Measurements from ENCODE around the gene VEGFA.

VEGFA gene

DNA sequence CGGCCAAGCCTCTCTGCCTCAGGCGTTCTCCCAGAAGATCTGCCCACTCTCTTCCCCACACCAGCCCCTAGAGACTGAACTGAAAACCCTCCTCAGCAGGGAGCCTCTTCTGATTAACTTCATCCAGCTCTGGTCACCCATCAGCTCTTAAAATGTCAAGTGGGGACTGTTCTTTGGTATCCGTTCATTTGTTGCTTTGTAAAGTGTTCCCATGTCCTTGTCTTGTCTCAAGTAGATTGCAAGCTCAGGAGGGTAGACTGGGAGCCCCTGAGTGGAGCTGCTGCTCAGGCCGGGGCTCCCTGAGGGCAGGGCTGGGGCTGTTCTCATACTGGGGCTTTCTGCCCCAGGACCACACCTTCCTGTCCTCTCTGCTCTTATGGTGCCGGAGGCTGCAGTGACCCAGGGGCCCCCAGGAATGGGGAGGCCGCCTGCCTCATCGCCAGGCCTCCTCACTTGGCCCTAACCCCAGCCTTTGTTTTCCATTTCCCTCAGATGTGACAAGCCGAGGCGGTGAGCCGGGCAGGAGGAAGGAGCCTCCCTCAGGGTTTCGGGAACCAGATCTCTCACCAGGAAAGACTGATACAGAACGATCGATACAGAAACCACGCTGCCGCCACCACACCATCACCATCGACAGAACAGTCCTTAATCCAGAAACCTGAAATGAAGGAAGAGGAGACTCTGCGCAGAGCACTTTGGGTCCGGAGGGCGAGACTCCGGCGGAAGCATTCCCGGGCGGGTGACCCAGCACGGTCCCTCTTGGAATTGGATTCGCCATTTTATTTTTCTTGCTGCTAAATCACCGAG lies 14.2 kb downstream of the VEGFA start:
- no peak for DNase-seq (ENCODE audit: insufficient read length, low spot score)
- no peak for FAIRE-seq
- TF ChIP-seq POLR2A (IDR thresholded peaks at IDR 0.05; ENCODE audit: low read depth, low read length) = no peak

DNA sequence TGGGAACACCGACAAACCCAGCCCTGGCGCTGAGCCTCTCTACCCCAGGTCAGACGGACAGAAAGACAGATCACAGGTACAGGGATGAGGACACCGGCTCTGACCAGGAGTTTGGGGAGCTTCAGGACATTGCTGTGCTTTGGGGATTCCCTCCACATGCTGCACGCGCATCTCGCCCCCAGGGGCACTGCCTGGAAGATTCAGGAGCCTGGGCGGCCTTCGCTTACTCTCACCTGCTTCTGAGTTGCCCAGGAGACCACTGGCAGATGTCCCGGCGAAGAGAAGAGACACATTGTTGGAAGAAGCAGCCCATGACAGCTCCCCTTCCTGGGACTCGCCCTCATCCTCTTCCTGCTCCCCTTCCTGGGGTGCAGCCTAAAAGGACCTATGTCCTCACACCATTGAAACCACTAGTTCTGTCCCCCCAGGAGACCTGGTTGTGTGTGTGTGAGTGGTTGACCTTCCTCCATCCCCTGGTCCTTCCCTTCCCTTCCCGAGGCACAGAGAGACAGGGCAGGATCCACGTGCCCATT lies 15.3 kb downstream of the VEGFA start:
- no peak for TF ChIP-seq POLR2A (IDR thresholded peaks at IDR 0.05; ENCODE audit: low read depth, low read length)
- FAIRE-seq (no peak), DNase-seq (ENCODE audit: insufficient read length, low spot score) (no peak)

DNA sequence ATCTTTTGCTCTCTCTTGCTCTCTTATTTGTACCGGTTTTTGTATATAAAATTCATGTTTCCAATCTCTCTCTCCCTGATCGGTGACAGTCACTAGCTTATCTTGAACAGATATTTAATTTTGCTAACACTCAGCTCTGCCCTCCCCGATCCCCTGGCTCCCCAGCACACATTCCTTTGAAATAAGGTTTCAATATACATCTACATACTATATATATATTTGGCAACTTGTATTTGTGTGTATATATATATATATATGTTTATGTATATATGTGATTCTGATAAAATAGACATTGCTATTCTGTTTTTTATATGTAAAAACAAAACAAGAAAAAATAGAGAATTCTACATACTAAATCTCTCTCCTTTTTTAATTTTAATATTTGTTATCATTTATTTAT lies 15.9 kb downstream of the VEGFA start:
- DNase-seq (ENCODE audit: insufficient read length, low spot score) = no peak
- TF ChIP-seq POLR2A (IDR thresholded peaks at IDR 0.05; ENCODE audit: low read depth, low read length) = no peak
- no peak for FAIRE-seq

DNA sequence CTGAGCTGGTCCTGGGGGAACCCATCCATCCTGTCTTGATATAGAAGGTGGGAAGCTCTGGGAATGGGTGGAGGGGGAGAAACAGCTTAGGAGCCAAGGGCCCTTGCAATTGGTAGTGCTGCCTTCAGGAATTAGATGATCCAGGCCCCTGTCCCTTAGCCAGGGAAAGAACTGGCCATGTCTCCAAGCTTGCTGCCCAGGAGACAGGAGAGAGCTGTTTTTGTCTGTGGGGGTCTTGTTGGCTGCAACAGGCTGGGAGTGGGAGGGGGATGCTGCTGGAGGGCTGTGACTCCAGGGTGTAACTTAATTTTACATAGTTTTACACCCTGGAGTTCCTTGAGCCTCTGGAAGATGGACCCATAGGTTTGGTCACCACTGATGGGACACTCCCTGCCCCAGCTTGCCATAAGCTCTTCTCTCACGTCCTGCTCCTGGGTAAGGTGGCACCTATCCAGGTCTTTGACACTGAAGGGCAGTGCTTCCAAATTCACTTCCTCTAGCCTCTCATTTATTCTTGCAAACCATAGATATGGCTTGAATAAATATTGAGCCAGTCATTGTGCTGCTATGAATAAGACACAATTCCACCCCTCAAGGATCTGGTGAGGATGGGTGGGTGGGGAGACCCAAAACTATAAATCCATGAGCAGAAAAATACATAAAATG lies 16.8 kb downstream of the VEGFA start:
- DNase-seq (ENCODE audit: insufficient read length, low spot score) = no peak

DNA sequence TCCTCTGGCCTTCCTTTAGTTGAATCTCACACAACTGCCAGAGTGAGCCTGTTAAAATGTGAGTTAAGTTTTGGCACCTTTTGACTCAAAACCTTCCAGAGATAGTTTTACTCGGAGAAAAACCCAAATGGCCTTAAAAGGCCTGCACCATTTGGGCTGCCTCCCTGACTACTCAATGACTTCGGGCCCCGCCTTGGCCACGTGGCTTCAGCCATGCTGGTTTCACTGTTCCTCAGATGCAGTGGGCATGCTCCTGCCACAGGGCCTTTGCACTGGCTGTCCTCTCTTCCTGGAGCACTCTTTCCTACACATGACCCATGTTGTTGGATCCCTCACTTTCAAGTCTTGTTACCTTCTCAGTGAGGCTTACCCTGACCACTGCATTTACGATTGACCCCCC lies 18.3 kb downstream of the VEGFA start:
- FAIRE-seq (no peak), DNase-seq (ENCODE audit: insufficient read length, low spot score) (no peak)
- TF ChIP-seq POLR2A (IDR thresholded peaks at IDR 0.05; ENCODE audit: low read depth, low read length) = no peak

More for the DNA sequence above, 16.8 kb downstream of the VEGFA start:
- FAIRE-seq = no peak
- no peak for TF ChIP-seq POLR2A (IDR thresholded peaks at IDR 0.05; ENCODE audit: low read depth, low read length)

DNA sequence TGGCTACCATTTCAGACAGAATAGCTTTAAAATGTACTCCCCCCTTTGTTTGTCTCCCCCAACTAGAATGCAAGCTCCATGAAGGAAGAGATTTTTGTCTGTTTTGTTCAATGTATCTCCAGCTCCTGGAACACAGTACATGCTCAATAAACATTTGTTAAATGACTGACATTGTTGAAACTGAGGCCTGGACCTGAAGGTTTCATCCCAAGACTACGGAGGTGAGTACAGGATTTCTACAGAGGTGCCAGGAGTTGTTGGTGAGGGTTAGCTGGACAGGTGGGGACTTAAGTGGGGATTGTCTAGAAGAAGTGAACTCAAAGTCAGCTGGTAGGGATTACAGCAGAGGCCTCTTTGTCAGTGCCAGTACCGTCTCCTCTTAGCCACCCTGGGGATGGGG lies 19.4 kb downstream of the VEGFA start:
- no peak for FAIRE-seq
- TF ChIP-seq POLR2A (IDR thresholded peaks at IDR 0.05; ENCODE audit: low read depth, low read length) = no peak
- no peak for DNase-seq (ENCODE audit: insufficient read length, low spot score)

DNA sequence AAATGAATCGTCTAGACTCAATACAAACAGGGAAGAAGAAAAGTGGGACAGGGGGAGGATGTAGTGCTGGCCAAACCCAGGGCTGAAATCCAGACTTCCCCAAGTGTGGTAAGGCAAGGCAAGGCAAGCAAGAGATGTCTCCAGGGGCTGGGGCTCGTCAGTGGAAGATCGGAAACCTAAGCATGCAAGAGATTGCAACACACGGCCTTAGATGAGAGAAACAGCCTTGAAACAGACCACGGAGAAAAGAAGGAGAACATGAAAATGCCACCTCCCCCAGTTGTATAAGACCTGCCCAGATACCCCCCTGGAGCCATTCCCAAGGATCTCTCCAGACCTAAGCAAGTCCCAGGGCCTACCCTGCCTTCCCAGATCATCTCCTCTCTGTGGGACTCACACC lies 20.0 kb downstream of the VEGFA start:
- no peak for FAIRE-seq
- no peak for TF ChIP-seq POLR2A (IDR thresholded peaks at IDR 0.05; ENCODE audit: low read depth, low read length)
- no peak for DNase-seq (ENCODE audit: insufficient read length, low spot score)

DNA sequence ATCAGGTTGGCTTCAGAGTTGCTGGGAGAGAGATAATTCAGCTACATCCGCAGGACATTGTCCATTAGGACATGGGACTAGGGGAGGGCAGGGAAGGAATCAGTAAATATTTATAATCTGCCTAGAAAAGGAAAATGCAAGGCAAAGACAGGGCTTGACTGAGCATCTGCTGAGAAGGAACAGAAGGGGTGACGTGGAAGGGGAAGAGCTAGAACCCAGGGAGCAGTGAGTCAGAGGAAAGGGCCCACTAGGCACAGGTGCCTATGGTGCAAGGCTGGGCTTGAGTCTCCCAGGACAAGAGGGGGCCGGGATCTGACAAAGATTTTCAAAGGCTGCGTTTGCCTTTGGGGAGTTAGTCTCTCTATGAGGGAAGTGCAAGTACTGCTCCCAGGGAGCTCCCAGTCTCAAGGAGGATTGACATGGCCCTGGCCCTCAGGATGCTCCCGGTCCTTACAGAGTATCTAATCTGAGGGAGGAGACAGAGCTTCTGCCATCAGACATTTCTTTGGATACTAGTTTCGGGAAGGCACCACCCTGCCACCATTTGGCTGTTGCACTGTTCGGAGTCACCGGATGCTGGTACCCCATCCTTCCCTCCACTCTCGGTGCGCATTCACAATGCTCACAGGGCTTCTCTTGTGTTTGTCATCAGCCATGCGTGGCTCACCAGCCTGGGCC lies 21.9 kb downstream of the VEGFA start:
- DNase-seq (ENCODE audit: insufficient read length, low spot score) (no peak), FAIRE-seq (no peak)
- no peak for TF ChIP-seq POLR2A (IDR thresholded peaks at IDR 0.05; ENCODE audit: low read depth, low read length)

DNA sequence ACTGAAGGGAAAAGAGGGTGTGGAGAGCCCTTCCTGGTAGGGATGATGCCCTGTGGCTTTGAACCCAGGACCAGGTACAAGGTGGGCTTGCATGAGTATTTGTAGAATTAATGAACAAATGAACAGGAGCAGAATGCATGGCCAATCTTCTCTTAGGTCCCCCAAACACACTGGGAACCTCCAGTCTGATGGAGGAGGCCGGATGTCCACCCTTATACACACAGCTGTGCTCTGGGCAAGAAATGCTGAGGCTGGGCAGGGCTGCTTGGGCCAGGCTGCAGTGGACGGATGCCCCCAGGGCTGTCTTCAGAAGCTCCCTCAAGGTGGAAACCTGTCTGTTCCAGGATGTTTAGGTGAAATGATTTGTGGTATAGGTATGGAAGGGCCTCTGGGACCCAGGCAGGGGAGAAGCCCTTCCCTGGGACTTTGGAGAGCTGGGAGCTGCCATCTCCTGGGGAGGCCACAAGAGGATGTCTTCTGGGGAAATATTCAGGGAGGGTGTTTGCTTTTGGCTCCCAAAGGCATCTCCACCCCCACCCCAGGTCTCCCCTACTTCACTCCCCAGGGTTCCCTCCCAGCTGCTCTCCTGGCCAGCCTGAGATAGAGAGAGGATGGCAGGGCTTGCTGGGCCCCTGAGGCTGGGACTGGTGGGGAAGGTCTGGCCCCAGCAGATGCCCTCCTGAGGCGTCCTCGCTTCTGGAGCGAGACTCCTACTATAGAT lies 23.3 kb downstream of the VEGFA start:
- DNase-seq (ENCODE audit: insufficient read length, low spot score) (no peak), FAIRE-seq (no peak)
- no peak for TF ChIP-seq POLR2A (IDR thresholded peaks at IDR 0.05; ENCODE audit: low read depth, low read length)

DNA sequence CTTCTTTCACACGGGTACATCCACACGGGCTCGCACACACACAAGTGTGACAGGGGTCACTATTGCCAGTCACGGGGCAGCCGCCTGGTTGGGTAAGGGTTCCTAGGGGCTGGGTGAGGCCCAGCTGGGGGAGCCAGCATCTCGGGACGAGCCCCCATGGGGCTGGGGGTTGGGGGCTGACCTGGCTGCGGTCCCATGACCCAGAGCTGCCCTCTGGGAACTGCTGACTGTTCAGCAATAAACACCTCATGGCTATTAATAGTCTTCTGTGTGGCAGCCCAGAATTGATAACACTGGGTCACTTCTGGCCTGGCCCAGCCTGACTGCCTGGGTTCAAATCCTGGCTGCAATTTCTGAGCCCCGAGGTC lies 23.8 kb downstream of the VEGFA start:
- no peak for TF ChIP-seq POLR2A (IDR thresholded peaks at IDR 0.05; ENCODE audit: low read depth, low read length)

DNA sequence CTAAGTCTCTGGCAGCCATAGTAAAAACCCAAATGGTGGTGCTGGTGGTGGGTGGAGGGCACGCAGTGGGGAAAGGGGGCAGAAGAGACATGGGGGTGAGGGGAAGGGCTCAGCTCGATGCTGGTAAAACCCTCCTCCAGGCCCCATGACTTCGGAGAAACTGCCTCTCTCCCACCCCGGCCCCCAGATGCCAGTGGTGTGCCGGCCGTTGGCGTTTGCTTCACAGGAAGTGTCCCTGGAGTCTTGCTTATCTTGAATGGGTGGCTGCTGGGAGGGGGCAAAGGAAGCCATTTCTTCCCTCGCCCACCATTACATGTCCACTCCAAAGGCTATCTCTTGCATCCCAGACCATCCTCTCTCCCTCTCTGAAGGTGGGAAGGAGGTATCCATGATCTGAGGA lies 25.4 kb downstream of the VEGFA start:
- TF ChIP-seq POLR2A (IDR thresholded peaks at IDR 0.05; ENCODE audit: low read depth, low read length) = no peak
- FAIRE-seq = no peak
- DNase-seq (ENCODE audit: insufficient read length, low spot score) = no peak

More for the DNA sequence above, 23.8 kb downstream of the VEGFA start:
- DNase-seq (ENCODE audit: insufficient read length, low spot score) = no peak
- FAIRE-seq = no peak

DNA sequence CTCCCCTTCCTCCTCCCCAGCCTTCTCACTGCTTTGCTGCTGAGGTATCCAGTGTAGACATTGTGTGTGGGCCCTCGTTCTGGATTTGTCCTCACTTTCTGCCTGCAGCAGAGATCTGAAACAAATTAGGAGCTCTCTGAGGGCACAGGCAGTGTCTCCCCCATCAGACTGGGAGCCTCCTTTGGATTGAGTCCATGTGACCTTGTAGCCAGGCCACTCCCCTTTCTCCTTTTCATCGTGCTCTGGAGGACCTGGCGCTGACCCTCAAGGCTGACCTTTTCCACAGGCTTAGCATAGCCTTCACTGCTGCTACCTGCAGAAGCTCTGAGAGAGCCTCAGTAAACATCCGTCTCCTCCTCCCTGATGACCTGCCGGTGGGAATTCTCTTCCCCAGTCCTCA lies 26.2 kb downstream of the VEGFA start:
- DNase-seq (ENCODE audit: insufficient read length, low spot score) (no peak), FAIRE-seq (no peak)
- TF ChIP-seq POLR2A (IDR thresholded peaks at IDR 0.05; ENCODE audit: low read depth, low read length) = no peak

DNA sequence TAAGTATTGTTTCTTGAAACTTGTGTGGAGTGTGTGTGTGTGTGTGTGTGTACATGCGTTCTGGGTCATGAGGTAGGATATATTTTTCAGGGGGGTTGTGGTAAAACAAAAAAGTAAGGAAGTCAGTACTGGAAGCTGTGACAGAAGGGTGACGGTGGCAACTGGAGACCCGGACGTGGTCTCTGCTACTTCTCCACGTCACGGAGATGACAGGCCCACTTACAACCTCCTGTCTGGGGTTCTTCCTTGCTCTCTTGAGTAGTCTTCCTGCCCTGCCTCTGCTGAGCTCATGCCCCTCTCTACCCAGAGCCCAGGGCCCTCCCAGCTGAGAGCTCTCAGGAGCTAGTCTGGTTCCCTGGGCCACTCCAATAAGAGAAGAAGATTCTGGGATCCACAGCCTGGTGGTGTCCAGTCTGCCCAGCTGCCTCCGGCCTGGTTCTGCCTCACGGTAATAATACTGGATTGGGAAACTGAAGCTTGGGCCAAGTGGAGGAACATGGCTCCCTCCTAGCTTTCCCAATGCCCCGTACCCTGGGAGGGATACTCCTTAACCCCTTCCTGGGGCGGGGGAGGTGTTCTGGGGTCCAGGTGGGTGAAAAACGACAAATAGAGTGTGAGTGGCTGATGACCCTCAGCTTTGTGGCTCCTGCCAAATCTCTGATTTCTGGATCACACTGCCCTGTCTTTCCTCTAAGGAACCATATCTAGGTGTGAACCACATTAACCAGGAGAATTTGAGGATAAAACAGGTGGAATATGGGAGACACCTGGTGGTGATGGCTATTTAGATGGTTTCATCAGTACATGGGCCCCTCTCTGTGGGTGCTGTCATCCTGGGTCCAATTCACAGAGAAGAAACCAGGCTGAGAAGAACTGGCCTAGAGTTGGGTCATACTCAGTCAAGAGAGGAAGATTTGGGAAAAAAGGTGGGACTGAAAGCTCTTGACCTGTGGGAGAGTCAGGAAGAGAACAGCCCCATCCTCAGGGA lies 27.2 kb downstream of the VEGFA start:
- no peak for FAIRE-seq
- no peak for TF ChIP-seq POLR2A (IDR thresholded peaks at IDR 0.05; ENCODE audit: low read depth, low read length)
- DNase-seq (ENCODE audit: insufficient read length, low spot score) = no peak
